GM18498 (cell line): Measurements from ENCODE around the gene KIF7.
"Not testable (repeated sequence)": the region's sequence is repeated elsewhere in the genome, so short reads cannot be mapped to it uniquely, and the experiment has no call there.

Experiments used
- ATAC-seq: cut with Tn5 transposase; IDR thresholded peaks from one replicate; pipeline ENCODE4 v1.9.1; 2021; ENCODE audit warnings: mild to moderate bottlenecking, moderate library complexity; ENCODE audit not compliant: unreplicated experiment

The KIF7 gene, protein sequence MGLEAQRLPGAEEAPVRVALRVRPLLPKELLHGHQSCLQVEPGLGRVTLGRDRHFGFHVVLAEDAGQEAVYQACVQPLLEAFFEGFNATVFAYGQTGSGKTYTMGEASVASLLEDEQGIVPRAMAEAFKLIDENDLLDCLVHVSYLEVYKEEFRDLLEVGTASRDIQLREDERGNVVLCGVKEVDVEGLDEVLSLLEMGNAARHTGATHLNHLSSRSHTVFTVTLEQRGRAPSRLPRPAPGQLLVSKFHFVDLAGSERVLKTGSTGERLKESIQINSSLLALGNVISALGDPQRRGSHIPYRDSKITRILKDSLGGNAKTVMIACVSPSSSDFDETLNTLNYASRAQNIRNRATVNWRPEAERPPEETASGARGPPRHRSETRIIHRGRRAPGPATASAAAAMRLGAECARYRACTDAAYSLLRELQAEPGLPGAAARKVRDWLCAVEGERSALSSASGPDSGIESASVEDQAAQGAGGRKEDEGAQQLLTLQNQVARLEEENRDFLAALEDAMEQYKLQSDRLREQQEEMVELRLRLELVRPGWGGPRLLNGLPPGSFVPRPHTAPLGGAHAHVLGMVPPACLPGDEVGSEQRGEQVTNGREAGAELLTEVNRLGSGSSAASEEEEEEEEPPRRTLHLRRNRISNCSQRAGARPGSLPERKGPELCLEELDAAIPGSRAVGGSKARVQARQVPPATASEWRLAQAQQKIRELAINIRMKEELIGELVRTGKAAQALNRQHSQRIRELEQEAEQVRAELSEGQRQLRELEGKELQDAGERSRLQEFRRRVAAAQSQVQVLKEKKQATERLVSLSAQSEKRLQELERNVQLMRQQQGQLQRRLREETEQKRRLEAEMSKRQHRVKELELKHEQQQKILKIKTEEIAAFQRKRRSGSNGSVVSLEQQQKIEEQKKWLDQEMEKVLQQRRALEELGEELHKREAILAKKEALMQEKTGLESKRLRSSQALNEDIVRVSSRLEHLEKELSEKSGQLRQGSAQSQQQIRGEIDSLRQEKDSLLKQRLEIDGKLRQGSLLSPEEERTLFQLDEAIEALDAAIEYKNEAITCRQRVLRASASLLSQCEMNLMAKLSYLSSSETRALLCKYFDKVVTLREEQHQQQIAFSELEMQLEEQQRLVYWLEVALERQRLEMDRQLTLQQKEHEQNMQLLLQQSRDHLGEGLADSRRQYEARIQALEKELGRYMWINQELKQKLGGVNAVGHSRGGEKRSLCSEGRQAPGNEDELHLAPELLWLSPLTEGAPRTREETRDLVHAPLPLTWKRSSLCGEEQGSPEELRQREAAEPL (N-terminal part only)

DNA sequence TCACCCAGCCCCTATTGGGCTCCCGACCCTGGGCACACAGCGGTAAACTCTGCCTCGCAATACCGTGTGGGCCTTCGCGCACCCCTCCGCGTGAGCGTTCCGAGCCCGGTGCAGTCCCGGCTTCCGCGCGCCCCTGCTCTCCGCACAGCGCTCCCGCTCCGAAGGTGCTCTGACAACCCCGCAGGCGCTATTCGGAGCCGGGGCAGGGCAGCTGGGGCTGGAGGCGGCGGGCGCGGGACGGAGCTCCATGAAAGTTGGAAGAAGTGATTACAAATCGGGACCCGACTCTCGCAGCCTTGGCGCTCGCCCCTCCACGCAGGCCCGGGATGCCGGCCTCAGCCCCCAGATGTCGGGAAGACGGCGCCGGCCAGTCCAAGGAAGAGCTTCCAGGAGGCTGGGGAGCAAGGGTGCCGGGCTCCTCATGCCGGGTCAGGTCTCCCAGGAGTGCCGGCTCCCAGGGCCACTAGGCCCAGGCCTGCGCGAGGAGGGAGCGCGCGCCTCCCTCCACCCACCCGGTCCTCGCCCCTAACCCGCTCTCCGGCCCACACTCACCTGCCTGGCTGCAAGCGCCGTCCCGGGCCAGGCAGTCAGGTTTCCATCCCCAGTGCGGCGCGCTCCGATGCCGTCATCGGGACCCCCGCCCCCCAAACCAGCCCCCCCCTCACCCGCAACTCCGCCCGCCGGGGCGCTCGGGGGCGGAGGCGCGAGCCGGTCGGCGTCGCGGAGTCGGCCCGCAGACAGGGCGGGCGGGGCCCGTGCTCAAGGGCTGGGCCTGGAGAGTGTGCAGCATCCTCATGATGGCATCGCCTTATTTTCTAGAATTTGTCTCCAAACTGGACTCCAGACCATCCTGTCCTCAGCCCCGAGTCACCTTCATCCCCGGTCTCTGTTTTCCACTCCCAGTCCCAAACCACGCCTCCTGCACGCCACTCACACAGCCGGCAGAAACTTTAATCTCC lies at the start of gene KIF7:
TSS of gene KIF7 (minus strand) at position 621 of the 959 bp plus-strand sequence. CDS start 2,537 bp downstream, outside the sequence.
- peak; percentile 86 for ATAC-seq

GRCh38 chr15:89704411-89704810 lies 49.1 kb upstream of the KIF7 start:
- ATAC-seq = no peak

GRCh38 chr15:89695198-89695597 lies 39.9 kb upstream of the KIF7 start:
- ATAC-seq = no peak

DNA sequence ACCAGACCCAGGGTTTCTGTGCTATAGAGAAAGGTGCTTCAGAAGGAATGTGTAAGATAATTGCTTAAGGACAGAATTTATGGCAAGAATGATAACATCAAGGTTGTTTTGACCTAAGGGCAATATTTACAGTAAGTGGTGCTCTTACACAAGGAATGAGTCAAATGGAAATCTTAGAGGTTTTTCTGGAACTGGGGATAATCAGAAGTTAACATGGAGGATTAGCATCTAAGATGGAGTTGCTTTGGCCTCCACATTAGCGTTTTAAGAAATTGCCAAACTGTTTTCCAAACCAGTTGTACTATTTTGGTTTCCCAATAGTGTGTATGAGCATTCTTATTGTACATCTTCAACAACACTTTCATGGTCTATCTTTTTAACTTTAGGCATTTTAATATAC lies 38.4 kb upstream of the KIF7 start:
- ATAC-seq = no peak

GRCh38 chr15:89693091-89693490 lies 37.8 kb upstream of the KIF7 start:
- no peak for ATAC-seq

- ATAC-seq = peak; percentile 96
Measured at GRCh38 chr15:89690276-89691218, 35.3 kb upstream of the KIF7 start, which contains the start of the genes PEX11A and WDR93. Gene PEX11A, minus strand, starts transcription at chr15:89690754. Its CDS starts 122 bp downstream, at chr15:89690632. Gene WDR93, plus strand, starts transcription at chr15:89690811. Its CDS starts 10,936 bp downstream, at chr15:89701747.

GRCh38 chr15:89689930-89690275 lies 34.6 kb upstream of the KIF7 start:
- not testable (repeated sequence) for ATAC-seq

DNA sequence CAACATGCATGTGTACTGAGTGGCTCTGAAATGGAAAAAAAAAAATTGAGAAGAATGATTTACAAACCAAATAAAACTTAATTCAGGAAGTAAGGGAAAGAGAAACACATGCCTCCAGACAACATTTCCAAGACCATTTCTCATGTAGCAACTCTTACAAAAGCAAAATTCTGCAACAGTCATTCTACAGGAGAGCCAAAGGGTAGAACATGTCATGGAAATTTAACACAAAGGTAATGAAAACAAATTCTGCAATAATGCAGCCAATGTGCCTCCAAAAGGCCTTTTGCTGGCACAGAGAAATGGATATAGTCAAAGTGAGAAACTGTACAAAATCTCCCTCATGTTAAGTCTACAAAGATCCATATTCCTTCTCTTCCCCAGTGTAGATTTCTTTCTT lies 31.3 kb upstream of the KIF7 start:
- no peak for ATAC-seq

- no peak for ATAC-seq
Measured at GRCh38 chr15:89685995-89686394, 30.7 kb upstream of the KIF7 start.

GRCh38 chr15:89681146-89681545 lies 25.9 kb upstream of the KIF7 start:
- ATAC-seq = no peak

DNA sequence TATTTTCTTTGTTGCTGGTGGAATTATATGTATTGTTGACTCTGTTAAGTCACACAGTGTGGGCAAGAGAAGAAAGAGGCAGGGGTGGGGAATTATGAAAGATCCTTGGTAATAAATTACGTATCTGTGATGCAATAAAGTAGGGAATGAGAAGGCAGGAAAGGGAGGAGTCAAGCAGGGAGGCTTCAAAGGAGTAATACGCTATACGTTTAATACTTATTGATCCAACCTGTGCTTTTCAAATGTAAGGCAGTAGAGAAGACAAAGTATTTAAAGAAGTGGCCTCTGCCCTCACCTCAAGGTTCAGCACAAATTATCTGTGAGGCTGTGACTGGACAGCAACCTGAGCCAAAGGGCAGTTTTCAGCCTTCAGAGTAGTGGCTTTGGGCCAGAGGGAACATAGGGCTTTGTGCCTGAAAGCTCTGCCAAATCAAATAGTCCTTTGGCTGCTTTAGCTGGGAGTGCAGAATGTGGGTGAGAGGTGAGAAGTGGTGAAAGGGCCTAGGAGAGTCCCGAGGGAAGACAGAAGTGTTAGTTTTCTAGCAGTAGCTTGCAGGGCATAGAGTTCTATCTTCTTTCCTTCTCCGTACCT lies 25.1 kb upstream of the KIF7 start:
- ATAC-seq = no peak

GRCh38 chr15:89679212-89679611 lies 23.9 kb upstream of the KIF7 start, which contains the start of gene PLIN1:
Gene PLIN1, minus strand, starts transcription at chr15:89679367. Its CDS starts 1,878 bp downstream, at chr15:89677489.
- no peak for ATAC-seq

- ATAC-seq = no peak
Measured at GRCh38 chr15:89677381-89677780, 22.1 kb upstream of the KIF7 start.

DNA sequence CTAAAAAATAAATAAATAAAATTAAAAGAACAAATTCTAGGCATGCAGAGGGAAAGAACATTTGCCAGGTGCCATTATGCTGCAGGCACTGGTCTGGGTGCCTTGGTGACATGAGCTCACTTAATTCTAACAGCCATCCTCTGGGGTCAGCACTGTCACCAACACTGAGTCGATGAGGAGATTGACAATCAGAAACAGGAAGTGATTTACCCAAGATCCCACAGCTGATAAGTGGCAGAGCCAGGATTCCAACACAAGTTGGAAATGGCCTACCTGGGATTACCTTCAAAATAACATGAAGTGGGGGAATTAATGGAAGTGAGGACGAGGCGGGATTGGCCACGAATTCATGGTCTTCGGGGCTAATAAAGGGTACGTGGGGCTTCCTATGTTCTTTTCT lies 20.3 kb upstream of the KIF7 start:
- ATAC-seq = no peak

GRCh38 chr15:89674526-89674925 lies 19.3 kb upstream of the KIF7 start:
- ATAC-seq = no peak

DNA sequence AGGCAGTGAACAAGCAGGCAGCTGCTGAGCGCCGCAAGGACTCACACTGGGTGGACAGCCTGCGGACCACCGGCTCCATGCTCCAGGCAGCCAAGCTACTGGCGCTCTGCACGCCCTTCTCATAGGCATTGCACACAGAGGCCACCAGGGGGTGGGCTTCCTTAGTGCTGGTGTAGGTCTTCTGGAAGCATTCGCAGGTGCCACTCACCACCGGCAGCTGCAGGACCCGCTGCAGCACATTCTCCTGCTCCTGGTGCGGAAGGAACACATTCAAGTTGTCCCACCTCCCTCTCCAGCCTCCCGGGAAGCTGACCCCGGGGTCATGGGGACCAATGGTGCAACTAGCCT lies 17.9 kb upstream of the KIF7 start:
- no peak for ATAC-seq

- ATAC-seq = no peak
Measured at GRCh38 chr15:89672221-89673164, 17.2 kb upstream of the KIF7 start.
